Measurements from ENCODE around the gene COL18A1.

- TF ChIP-seq, protein P1, sequence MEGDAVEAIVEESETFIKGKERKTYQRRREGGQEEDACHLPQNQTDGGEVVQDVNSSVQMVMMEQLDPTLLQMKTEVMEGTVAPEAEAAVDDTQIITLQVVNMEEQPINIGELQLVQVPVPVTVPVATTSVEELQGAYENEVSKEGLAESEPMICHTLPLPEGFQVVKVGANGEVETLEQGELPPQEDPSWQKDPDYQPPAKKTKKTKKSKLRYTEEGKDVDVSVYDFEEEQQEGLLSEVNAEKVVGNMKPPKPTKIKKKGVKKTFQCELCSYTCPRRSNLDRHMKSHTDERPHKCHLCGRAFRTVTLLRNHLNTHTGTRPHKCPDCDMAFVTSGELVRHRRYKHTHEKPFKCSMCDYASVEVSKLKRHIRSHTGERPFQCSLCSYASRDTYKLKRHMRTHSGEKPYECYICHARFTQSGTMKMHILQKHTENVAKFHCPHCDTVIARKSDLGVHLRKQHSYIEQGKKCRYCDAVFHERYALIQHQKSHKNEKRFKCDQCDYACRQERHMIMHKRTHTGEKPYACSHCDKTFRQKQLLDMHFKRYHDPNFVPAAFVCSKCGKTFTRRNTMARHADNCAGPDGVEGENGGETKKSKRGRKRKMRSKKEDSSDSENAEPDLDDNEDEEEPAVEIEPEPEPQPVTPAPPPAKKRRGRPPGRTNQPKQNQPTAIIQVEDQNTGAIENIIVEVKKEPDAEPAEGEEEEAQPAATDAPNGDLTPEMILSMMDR (IDR thresholded peaks at IDR 0.05), result no peak
- TF ChIP-seq EP300 (IDR thresholded peaks at IDR 0.05), result no peak
- no peak for TF ChIP-seq POLR2A (IDR thresholded peaks at IDR 0.05)
- no peak for TF ChIP-seq POLR2AphosphoS5 (IDR thresholded peaks at IDR 0.05)
These were observed 127.9 kb downstream of the COL18A1 start for GRCh38 chr21:45532826-45533360.

Measured in sigmoid colon (tissue), 4 donors.